ENCODE data around the gene SHE. TPM values are rescaled to one million over a fixed set of nuclear protein-coding genes. Genes with fewer than 3 reads are reported as not detected.

The SHE gene
- total and polyA plus RNA-seq, 2 of the 8 experiments (the other 6 are each of a cell fraction or from before 2014, with no cell fraction given), result 0.44 to 0.45 TPM

DNA sequence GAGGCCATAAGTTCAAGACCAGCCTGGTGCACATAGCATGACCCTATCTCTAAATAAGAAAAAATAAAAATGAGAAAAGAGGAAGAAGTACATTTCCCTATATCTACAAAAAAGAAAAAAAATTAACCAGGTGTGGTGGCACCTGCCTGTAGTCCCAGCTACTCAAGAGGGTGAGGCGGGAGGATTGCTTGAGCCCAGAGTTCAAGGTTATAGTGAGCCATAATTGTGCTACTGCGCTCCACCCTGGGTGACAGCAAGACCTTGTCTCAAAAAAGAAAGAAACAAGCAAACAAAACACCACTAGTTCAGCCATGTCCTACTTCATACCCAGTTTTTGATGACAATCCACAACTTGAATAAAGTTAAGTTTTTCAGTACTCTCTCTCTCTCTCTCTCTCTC is 30.9 kb downstream of the SHE start:
- no peak overlapping the region for H2BK20ac ChIP-seq (ENCODE audit: low read length)
- no peaks in the 10 kb centered on the region for H3K4me1 ChIP-seq (replicated peaks in 1 of 4; ENCODE audit: control insufficient read depth in 3 of 4, insufficient read depth in 4 of 4, low read length in 3 of 4)
- no peak overlapping the region for H2BK15ac ChIP-seq (ENCODE audit: low read length)
- H4K20me1 ChIP-seq (replicated peaks in 1 of 2; ENCODE audit: control insufficient read depth in 1 of 2, insufficient read depth in 2 of 2, low read length in 2 of 2), result no peaks in the 10 kb centered on the region
- H3K14ac ChIP-seq (ENCODE audit: insufficient read length), result no peak overlapping the region
- FAIRE-seq (no peak), DNase-seq (ENCODE audit: low read depth in 1 of 2, low spot score in 2 of 2) (no peak)
- H3K36me3 ChIP-seq (ENCODE audit: control insufficient read depth in 2 of 4, insufficient read depth in 4 of 4, low read length in 3 of 4), result no peaks in the 10 kb centered on the region
- H4K8ac ChIP-seq (ENCODE audit: extremely low read depth, insufficient read depth, low read length), result no peak overlapping the region
- H2AK5ac ChIP-seq (ENCODE audit: low read depth, low read length), result no peak overlapping the region
- no peaks in the 10 kb centered on the region for H3K23me2 ChIP-seq (ENCODE audit: low read depth, low read length)
- no peak overlapping the region for H4K91ac ChIP-seq (replicated peaks; ENCODE audit: insufficient read length, low read length)
- H3K27ac ChIP-seq (ENCODE audit: low read depth, low read length), result no peak overlapping the region
- H2BK12ac ChIP-seq (ENCODE audit: low read depth, low read length), result no peak overlapping the region
- no peaks in the 10 kb centered on the region for H3K79me2 ChIP-seq (ENCODE audit: control insufficient read depth in 1 of 2, insufficient read depth in 2 of 2, low read length in 2 of 2)
- TF ChIP-seq RBBP5 (IDR thresholded peaks at IDR 0.05; ENCODE audit: borderline replicate concordance, low read depth, low read length), result no peak
- H3K9me3 ChIP-seq (ENCODE audit: insufficient read depth in 2 of 2, low read depth in 1 of 2, low read length in 1 of 2), result no peaks in the 10 kb centered on the region
- H3K4me3 ChIP-seq (ENCODE audit: extremely low read depth in 1 of 4, insufficient read depth in 2 of 4, low read depth in 3 of 4, low read length in 4 of 4), result no peak overlapping the region
- H2BK120ac ChIP-seq (replicated peaks; ENCODE audit: low read depth, low read length), result no peak overlapping the region
- H3K56ac ChIP-seq (replicated peaks; ENCODE audit: insufficient read length, low read depth, low read length), result no peak overlapping the region
- H3K4me2 ChIP-seq (ENCODE audit: insufficient read depth in 1 of 2, low read depth in 2 of 2, low read length in 2 of 2), result no peak overlapping the region
- H3K18ac ChIP-seq (ENCODE audit: extremely low read depth, low read length), result no peak overlapping the region
- ChIA-PET CTCF (ENCODE audit: partially characterized antibody) (interaction anchor here (0.6 to 1.4 kb wide), 3 partner anchors 29 to 79 kb away, joined by 3 read pairs; no protein-coding TSS in a partner anchor), POLR2A (ENCODE audit: partially characterized antibody) (no interaction called here)
- 94% methylated on average over 2 of the region's 2 CpGs; no CpG with 5 or more reads in 1 of the 2 experiments for WGBS, 2 experiments (ENCODE audit: extremely low coverage in 1 of 2, insufficient coverage in 1 of 2, insufficient read length in 1 of 2, insufficient replicate concordance in 2 of 2, low coverage in 1 of 2, low lambda C conversion rate in 2 of 2, missing lambda C conversion rate in 1 of 2)
- H4K5ac ChIP-seq (ENCODE audit: insufficient read length, low read depth, low read length), result no peak overlapping the region
- H3K79me1 ChIP-seq (ENCODE audit: low read depth, low read length), result no peaks in the 10 kb centered on the region
- no peaks in the 10 kb centered on the region for H3K27me3 ChIP-seq (replicated peaks in 1 of 4; ENCODE audit: control insufficient read depth in 3 of 4, extremely low read depth in 1 of 4, insufficient read depth in 3 of 4, low read length in 3 of 4)
- no peak overlapping the region for H2AFZ ChIP-seq (ENCODE audit: low read length)
- H3K4ac ChIP-seq (replicated peaks; ENCODE audit: insufficient read length, low read depth, low read length), result no peak overlapping the region
- H3K9ac ChIP-seq (replicated peaks in 1 of 4; ENCODE audit: extremely low read depth in 1 of 4, low read depth in 3 of 4, low read length in 3 of 4), result no peak overlapping the region
- no peak overlapping the region for H2BK5ac ChIP-seq (ENCODE audit: low read depth, low read length)
- H3K23ac ChIP-seq (ENCODE audit: insufficient read length), result no peak overlapping the region

All from H1 (cell line).